Common myeloid progenitor, CD34-positive (primary cell): Measurements from ENCODE around the gene SERINC3.

ENCODE experiments used
- CTCF ChIA-PET: fragments of 350-600 bp; sonication (Branson Sonifier 250); formaldehyde crosslinking; loops from one replicate; lab custom pipeline; 2021; ENCODE audit warnings: antibody characterized with exemption; lab: Charles Lee
- POLR2A ChIA-PET: fragments of 350-600 bp; sonication (Branson Sonifier 250); formaldehyde crosslinking; loops from one replicate; lab custom pipeline; 2021; ENCODE audit warnings: antibody characterized with exemption; lab: Charles Lee
- DNase-seq, 3 donors: peaks; one replicate each; pipeline versions ENCODE4 v3.0.0 to v3.0.0-alpha.2; 2013
- H3K27ac ChIP-seq, 2 experiments: 1 replicate in 1 of 2; 2 replicates in 1 of 2; pipeline ENCODE4 v1.7.0; 2013; ENCODE audit warnings: inconsistent platforms in 2 of 2, low read length in 2 of 2, mild to moderate bottlenecking in 2 of 2, low read depth in 1 of 2, moderate library complexity in 1 of 2; ENCODE audit not compliant: severe bottlenecking in 2 of 2, insufficient read depth in 1 of 2, poor library complexity in 1 of 2
- H3K27me3 ChIP-seq, 5 experiments: replicated peaks in 2 of 5; 1 replicate in 3 of 5; 2 replicates in 2 of 5; pipeline versions ENCODE4 v1.6.1 to v1.7.0; 2013; ENCODE audit warnings: low read length in 4 of 5, mild to moderate bottlenecking in 2 of 5, moderate library complexity in 2 of 5, inconsistent platforms in 1 of 5; ENCODE audit not compliant: insufficient read depth in 5 of 5, control insufficient read depth in 4 of 5
- H3K36me3 ChIP-seq, 4 experiments: 1 replicate in 2 of 4; 2 replicates in 2 of 4; pipeline versions ENCODE4 v1.6.1 to v1.7.0; 2013; ENCODE audit warnings: low read length in 3 of 4, control low read depth in 1 of 4, mild to moderate bottlenecking in 1 of 4; ENCODE audit not compliant: control insufficient read depth in 4 of 4, insufficient read depth in 4 of 4
- H3K4me1 ChIP-seq, 4 experiments: 1 replicate in 3 of 4; 2 replicates in 1 of 4; pipeline versions ENCODE4 v1.6.1 to v1.7.1; 2013; ENCODE audit warnings: low read length in 3 of 4, mild to moderate bottlenecking in 3 of 4, control low read depth in 1 of 4, inconsistent platforms in 1 of 4, moderate library complexity in 1 of 4; ENCODE audit not compliant: control insufficient read depth in 4 of 4, insufficient read depth in 4 of 4; ENCODE audit errors: control extremely low read depth in 1 of 4
- H3K4me3 ChIP-seq, 7 experiments: 1 replicate in 4 of 7; 2 replicates in 3 of 7; pipeline versions ENCODE4 v1.5.1 to v1.7.0; 2013; ENCODE audit warnings: mild to moderate bottlenecking in 7 of 7, low read length in 6 of 7, moderate library complexity in 6 of 7, inconsistent platforms in 2 of 7, low read depth in 2 of 7, control low read depth in 1 of 7; ENCODE audit not compliant: insufficient read depth in 4 of 7, control insufficient read depth in 1 of 7; ENCODE audit errors: extremely low read depth in 1 of 7
- H3K9me3 ChIP-seq, 5 experiments: 1 replicate in 4 of 5; 2 replicates in 1 of 5; pipeline versions ENCODE4 v1.6.1 to v1.7.1; 2013; ENCODE audit warnings: low read length in 4 of 5, mild to moderate bottlenecking in 2 of 5, inconsistent platforms in 1 of 5, low read depth in 1 of 5, moderate library complexity in 1 of 5; ENCODE audit not compliant: control insufficient read depth in 4 of 5, insufficient read depth in 2 of 5; ENCODE audit errors: control extremely low read depth in 1 of 5
- WGBS: methylation state at CpG from one replicate; pipeline ENCODE4 v1.1.5; 2013; ENCODE audit not compliant: insufficient coverage; 5-methylcytosine and 5-hydroxymethylcytosine counted together

The SERINC3 gene

DNA sequence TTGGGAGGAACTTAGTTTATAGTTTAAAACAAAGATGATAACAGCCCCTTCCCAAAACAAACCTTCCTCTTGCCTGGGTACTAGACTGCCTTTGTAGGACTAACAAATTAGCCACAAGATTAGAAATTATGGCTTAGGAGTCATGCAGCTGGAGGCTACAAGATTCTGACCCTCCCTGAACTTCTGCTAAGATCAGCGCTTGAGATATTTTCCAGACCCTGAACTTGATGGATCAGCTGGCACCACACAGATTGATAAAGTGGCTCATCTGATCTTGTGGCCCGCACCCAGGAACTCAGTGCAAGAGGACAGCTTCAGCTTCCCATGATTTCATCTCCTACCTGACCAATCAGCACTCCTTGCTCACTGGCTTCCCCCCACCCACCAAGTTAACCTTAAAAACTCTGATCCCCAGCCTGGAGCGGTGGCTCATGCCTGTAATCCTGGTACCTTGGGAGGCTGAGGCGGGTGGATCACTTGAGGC lies 5.9 kb upstream of the SERINC3 start:
- Histone ChIP-seq H3K4me1 (peaks cover 0 to 23% (median 18%) of the 10 kb centered on the region in 4 experiments), H3K9me3 (no peaks in the 10 kb centered on the region), H3K36me3 (no peaks in the 10 kb centered on the region), H3K4me3 (no peak overlapping the region), H3K27me3 (no peaks in the 10 kb centered on the region), H3K27ac (no peak overlapping the region)
- CTCF ChIA-PET, result interaction anchor here (0.6 to 1.6 kb wide), 5 partner anchors 15 to 352 kb away, joined by 3 to 6 read pairs (median 4); no protein-coding TSS in a partner anchor
- DNase-seq, result no peak
- POLR2A ChIA-PET, result interaction anchor here (0.5 kb wide), 1 partner anchor 83 kb away, joined by 5 read pairs; no protein-coding TSS in a partner anchor
- WGBS, result 100% methylated on average over 2 of the region's 4 CpGs

- H3K9me3 ChIP-seq, result no peaks in the 10 kb centered on the region
- ChIA-PET POLR2A (no interaction called here), CTCF (interaction anchor here (1.3 to 1.4 kb wide), 2 partner anchors 17 to 74 kb away, joined by 4 read pairs; no protein-coding TSS in a partner anchor)
- no peak overlapping the region for H3K4me3 ChIP-seq
- no peaks in the 10 kb centered on the region for H3K27me3 ChIP-seq
- H3K4me1 ChIP-seq, result peaks cover 6 to 20% (median 10%) of the 10 kb centered on the region in 4 experiments
- H3K36me3 ChIP-seq, result no peaks in the 10 kb centered on the region
- no peak overlapping the region for H3K27ac ChIP-seq
- DNase-seq, result no peak
- 91% methylated on average over 4 of the region's 6 CpGs for WGBS
These were observed 4.3 kb upstream of the SERINC3 start for GRCh38 chr20:44526129-44526528.

- POLR2A ChIA-PET, result no interaction called here
- peaks cover 11 to 36% (median 24%) of the 10 kb centered on the region in 4 experiments for H3K4me1 ChIP-seq
These were observed 1.9 kb upstream of the SERINC3 start for GRCh38 chr20:44523746-44524145.

DNA sequence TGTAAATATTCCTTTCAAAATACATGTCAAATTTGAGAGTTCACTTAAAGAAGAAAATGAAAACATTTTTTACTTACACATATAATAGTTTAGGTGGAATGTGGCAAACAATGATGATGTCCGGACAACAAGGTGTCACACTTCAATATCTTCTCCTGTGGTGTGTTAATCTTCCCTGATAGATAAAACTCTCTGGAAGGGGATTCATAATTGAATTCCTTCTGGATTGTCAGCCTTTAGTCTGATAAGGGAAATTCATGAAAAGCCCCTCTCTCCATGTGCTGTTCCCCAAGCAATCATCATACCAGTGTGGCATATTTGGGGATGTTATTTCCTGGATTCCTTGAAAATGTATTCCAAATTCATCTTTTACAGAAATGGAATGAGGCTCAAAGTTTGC lies 971 bp upstream of the SERINC3 start:
- H3K4me1 ChIP-seq, result peaks cover 11 to 38% (median 24%) of the 10 kb centered on the region in 4 experiments
- H3K4me3 ChIP-seq, result peak overlapping the region in 1 of 7 experiments; percentile 92
- no peaks in the 10 kb centered on the region for H3K9me3 ChIP-seq
- no CpG with 5 or more reads among the region's 1 CpG for WGBS
- ChIA-PET CTCF (interaction anchor here (0.6 to 2.0 kb wide), 3 partner anchors 10 to 87 kb away, joined by 3 to 11 read pairs (median 3); no protein-coding TSS in a partner anchor), POLR2A (interaction anchor here (1.2 kb wide), 1 partner anchor 9 kb away, joined by 5 read pairs; no protein-coding TSS in a partner anchor)
- H3K36me3 ChIP-seq, result peaks cover 0 to 8% (median 1%) of the 10 kb centered on the region in 4 experiments
- H3K27me3 ChIP-seq, result no peaks in the 10 kb centered on the region
- no peak for DNase-seq
- H3K27ac ChIP-seq, result peak overlapping the region; percentile 98 to 100

More at GRCh38 chr20:44523746-44524145, 1.9 kb upstream of the SERINC3 start:
- H3K27me3 ChIP-seq, result no peaks in the 10 kb centered on the region
- H3K9me3 ChIP-seq, result no peaks in the 10 kb centered on the region
- H3K36me3 ChIP-seq, result peaks cover 0 to 8% (median 1%) of the 10 kb centered on the region in 4 experiments
- peak overlapping the region in 1 of 2 experiments; percentile 100 for H3K27ac ChIP-seq
- CTCF ChIA-PET, result interaction anchor here (0.9 to 2.0 kb wide), 2 partner anchors 9 to 86 kb away, joined by 3 to 11 read pairs; no protein-coding TSS in a partner anchor
- H3K4me3 ChIP-seq, result no peak overlapping the region
- 73% methylated on average over 4 of the region's 4 CpGs for WGBS
- no peak for DNase-seq

- H3K4me1 ChIP-seq, result peaks cover 11 to 38% (median 24%) of the 10 kb centered on the region in 4 experiments
- CTCF ChIA-PET, result interaction anchor here (0.9 to 2.6 kb wide), 8 partner anchors 9 to 89 kb away, joined by 3 to 9 read pairs (median 6); no protein-coding TSS in a partner anchor
- 91% methylated on average over 1 of the region's 3 CpGs for WGBS
These were observed 989 bp downstream of the SERINC3 start for GRCh38 chr20:44520881-44521280.

GRCh38 chr20:44518248-44518647 lies 3.6 kb downstream of the SERINC3 start:
- WGBS, result 67% methylated on average over 2 of the region's 3 CpGs
- H3K4me3 ChIP-seq, result no peak overlapping the region
- ChIA-PET POLR2A (interaction anchor here (0.6 kb wide), 1 partner anchor 461 kb away, joined by 3 read pairs; no protein-coding TSS in a partner anchor), CTCF (interaction anchor here (0.6 kb wide), 1 partner anchor 30 kb away, joined by 3 read pairs; no protein-coding TSS in a partner anchor)
- H3K27me3 ChIP-seq, result no peaks in the 10 kb centered on the region
- no peaks in the 10 kb centered on the region for H3K9me3 ChIP-seq
- H3K36me3 ChIP-seq, result peaks cover 4 to 18% (median 7%) of the 10 kb centered on the region in 4 experiments
- H3K4me1 ChIP-seq, result peaks cover 11 to 38% (median 24%) of the 10 kb centered on the region in 4 experiments
- peak in 1 of 3 donors; percentile 14 for DNase-seq
- H3K27ac ChIP-seq, result peak overlapping the region in 1 of 2 experiments; percentile 61

More at GRCh38 chr20:44520881-44521280, 989 bp downstream of the SERINC3 start:
- Histone ChIP-seq H3K27ac (peak overlapping the region; percentile 98 to 100), H3K27me3 (no peaks in the 10 kb centered on the region), H3K4me3 (peak overlapping the region in 6 of 7 experiments; percentile 92 to 100 (median 98)), H3K36me3 (peaks cover 0 to 8% (median 2%) of the 10 kb centered on the region in 4 experiments), H3K9me3 (no peaks in the 10 kb centered on the region)
- POLR2A ChIA-PET, result interaction anchor here (1.0 to 1.5 kb wide), 5 partner anchors 13 to 88 kb away, joined by 3 to 6 read pairs (median 4); no protein-coding TSS in a partner anchor
- DNase-seq, result no peak
